Thyroid gland (tissue), 4 donors: ENCODE data around the gene KICS2.

ENCODE experiments used
- POLR2A ChIP-seq, 2 donors: fragments of 450-650 bp; IDR thresholded peaks; one replicate each; pipeline ENCODE4 v1.6.1; 2017; ENCODE audit warnings: antibody characterized with exemption in 2 of 2, mild to moderate bottlenecking in 2 of 2, moderate library complexity in 1 of 2
- TF ChIP-seq, protein P1 (sequence below), 6 experiments: fragments of 200-600 bp in 3 of 6; fragments of 450-650 bp in 3 of 6; sonication (generic) in 3 of 6; IDR thresholded peaks; one replicate each; pipeline ENCODE4 v1.5.1; 2016 to 2019; ENCODE audit warnings: antibody characterized with exemption in 6 of 6, mild to moderate bottlenecking in 2 of 6, inconsistent platforms in 1 of 6, moderate library complexity in 1 of 6

- no peak for TF ChIP-seq POLR2A (IDR thresholded peaks at IDR 0.05)
- TF ChIP-seq, protein P1, sequence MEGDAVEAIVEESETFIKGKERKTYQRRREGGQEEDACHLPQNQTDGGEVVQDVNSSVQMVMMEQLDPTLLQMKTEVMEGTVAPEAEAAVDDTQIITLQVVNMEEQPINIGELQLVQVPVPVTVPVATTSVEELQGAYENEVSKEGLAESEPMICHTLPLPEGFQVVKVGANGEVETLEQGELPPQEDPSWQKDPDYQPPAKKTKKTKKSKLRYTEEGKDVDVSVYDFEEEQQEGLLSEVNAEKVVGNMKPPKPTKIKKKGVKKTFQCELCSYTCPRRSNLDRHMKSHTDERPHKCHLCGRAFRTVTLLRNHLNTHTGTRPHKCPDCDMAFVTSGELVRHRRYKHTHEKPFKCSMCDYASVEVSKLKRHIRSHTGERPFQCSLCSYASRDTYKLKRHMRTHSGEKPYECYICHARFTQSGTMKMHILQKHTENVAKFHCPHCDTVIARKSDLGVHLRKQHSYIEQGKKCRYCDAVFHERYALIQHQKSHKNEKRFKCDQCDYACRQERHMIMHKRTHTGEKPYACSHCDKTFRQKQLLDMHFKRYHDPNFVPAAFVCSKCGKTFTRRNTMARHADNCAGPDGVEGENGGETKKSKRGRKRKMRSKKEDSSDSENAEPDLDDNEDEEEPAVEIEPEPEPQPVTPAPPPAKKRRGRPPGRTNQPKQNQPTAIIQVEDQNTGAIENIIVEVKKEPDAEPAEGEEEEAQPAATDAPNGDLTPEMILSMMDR (IDR thresholded peaks at IDR 0.05), result no peak
Measured at GRCh38 chr12:64205542-64205941, 16.6 kb downstream of the KICS2 start.
